Motor neuron (in vitro differentiated cells): Measurements from ENCODE around the gene SGK2. TPM values are rescaled to one million over a fixed set of nuclear protein-coding genes. Genes with fewer than 3 reads are reported as not detected.

Experiments used
- ATAC-seq, 8 experiments: fragments of 200-7000 bp; cut with Tn5 transposase; replicated peaks in 6 of 8; 2 replicates each; pipeline ENCODE4 v1.8.0; 2021; ENCODE audit warnings: mild to moderate bottlenecking in 8 of 8, moderate library complexity in 8 of 8
- H3K27ac ChIP-seq, 2 donors: fragments of 250-450 bp; sonication (Bioruptor Pico); 2 replicates each; pipeline ENCODE4 v1.9.0; 2021; ENCODE audit warnings: antibody characterized with exemption in 2 of 2, mild to moderate bottlenecking in 2 of 2, moderate library complexity in 1 of 2
- H3K4me1 ChIP-seq, 2 donors: fragments of 250-450 bp; sonication (Bioruptor Pico); replicated peaks in 1 of 2; 2 replicates each; pipeline ENCODE4 v1.6.1; 2021; ENCODE audit warnings: antibody characterized with exemption in 2 of 2, mild to moderate bottlenecking in 2 of 2, moderate library complexity in 1 of 2
- H3K4me3 ChIP-seq, 5 donors: fragments of 250-450 bp; sonication (Bioruptor Pico); 2 replicates each; pipeline ENCODE4 v1.9.0; 2021; ENCODE audit warnings: antibody characterized with exemption in 5 of 5, mild to moderate bottlenecking in 5 of 5, moderate library complexity in 4 of 5
- WGBS, 10 experiments: fragments of 450-650 bp; shearing (Covaris generic); methylation state at CpG; one replicate each; pipeline ENCODE4 v1.0.0; 2022; 5-methylcytosine and 5-hydroxymethylcytosine counted together
- in situ Hi-C, 9 experiments: fragments of 400-800 bp; cut with MboI; loops; one replicate each; pipeline ENCODE4 v1.15.0; 2021; ENCODE audit warnings: low sequenced_read_pairs in 9 of 9, low pct_unique_long_range_greater_than_20kb in 2 of 9; ENCODE audit not compliant: unreplicated experiment in 9 of 9
- total RNA-seq, 8 experiments: library from RNA; unstranded; fragments of 300-600 nt; gene quantifications; 2 replicates each; pipeline versions ENCODE4 v1.2.3 to v1.2.4, GENCODE V29; 2022

Gene SGK2
- total RNA-seq, 8 experiments from 2014 or later = 0.33 to 2.1 (median 0.98) TPM; not detected in 1

DNA sequence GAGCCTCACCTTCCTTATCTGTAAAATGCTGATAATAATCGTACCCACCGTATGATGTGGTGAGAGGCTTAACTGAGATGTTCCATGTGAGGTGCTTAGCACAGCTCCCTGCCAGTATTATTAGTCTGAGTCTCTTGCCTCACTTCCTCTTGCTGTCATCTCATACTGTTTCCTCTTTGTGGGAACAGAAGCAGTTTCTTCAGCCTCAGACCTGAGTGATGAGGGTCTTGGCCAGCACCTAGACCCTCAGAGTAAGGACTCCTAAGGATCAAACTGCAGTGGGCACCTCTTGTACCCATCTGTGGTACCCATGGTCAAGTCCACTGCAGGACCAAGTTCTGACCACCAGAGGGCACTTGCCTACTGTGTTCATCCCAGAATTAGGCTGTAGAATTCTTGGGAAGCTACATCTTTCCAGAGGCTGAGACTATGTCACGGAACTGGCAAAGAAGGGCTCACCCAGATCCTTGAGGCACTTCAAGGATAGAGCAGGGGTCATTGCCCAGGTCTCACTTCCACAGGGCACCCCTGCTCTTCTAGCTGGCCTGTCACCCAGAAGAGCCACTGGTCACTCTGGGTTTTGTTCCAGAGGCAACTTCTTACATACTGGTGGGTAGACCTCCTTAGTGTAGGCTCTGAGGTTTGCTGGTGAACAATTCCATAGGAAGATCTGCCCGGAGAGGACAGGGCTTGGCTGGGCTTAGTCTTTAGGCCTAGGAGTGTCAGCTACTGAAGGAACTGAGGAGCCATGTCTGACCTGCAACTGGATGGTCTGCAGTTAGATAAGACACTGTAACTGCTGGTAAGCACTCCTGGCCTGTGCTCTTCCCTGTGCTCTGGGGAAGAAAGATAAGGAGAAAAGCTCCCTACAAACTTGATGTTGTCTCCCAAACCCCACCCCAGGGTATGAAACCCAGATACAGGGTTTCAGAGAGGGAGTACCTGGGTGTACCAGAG, 20.6 kb upstream of the SGK2 start:
- in situ Hi-C loops = loop anchor here in 4 of 9 experiments (25.0 kb wide), 1 partner anchor 549 kb away; no protein-coding TSS in a partner anchor
- 0 to 45% (median 0%) methylated on average over 2 to 4 of the region's 4 CpGs; no CpG with 5 or more reads in 5 of the 10 experiments for WGBS, 10 experiments
- H3K4me3 ChIP-seq = no peak overlapping the region
- no peaks in the 10 kb centered on the region for H3K4me1 ChIP-seq
- no peak overlapping the region for H3K27ac ChIP-seq
- ATAC-seq = peak; percentile 46 to 92 (median 72)

- in situ Hi-C loops = loop anchor here in 4 of 9 experiments (25.0 kb wide), 1 partner anchor 548 kb away; no protein-coding TSS in a partner anchor
- no peak for ATAC-seq
- no peak overlapping the region for H3K4me3 ChIP-seq
- no peak overlapping the region for H3K27ac ChIP-seq
- WGBS, 10 experiments = 0 to 100% (median 70%) methylated on average over 1 to 4 of the region's 6 CpGs; no CpG with 5 or more reads in 3 of the 10 experiments
- no peaks in the 10 kb centered on the region for H3K4me1 ChIP-seq
These were observed 19.7 kb upstream of the SGK2 start for GRCh38 chr20:43538878-43539700.

DNA sequence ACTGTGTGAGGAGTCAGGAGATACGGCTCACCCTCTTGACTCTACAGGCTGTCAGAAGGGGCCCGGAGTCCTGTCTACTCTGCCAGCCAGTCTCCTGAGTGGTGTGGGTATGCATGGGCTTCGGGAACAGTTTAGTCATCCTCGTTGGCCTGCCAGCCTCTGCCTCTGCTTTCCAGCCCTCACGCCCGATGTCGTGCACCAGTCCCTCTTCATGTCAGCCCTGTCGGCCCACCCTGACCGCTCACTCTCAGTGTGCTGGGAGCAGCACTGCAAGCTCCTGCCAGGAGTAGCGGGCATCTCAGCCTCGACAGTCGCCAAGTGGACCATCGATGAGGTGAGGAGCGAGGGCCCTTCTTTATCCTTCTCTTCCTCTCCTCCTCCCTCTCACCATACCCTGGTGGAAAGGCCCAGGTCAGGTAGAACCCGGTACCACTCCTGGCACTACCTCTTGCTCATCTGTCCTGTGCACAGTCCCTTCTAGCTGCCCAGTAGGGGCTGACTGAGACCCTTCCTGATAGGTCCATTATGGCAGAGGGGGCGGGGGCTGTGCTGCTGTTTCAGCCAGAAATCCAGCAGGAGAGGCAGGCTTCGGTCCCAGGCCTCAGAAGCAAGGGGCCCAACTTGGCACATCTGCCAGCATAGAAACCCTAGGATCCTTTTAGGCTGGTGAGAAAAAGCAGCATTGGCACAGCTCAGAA, 18.7 kb upstream of the SGK2 start:
- no peak for ATAC-seq
- H3K4me1 ChIP-seq = no peaks in the 10 kb centered on the region
- WGBS, 10 experiments = 17 to 93% (median 50%) methylated on average over 1 to 5 of the region's 17 CpGs; no CpG with 5 or more reads in 4 of the 10 experiments
- in situ Hi-C loops = loop anchor here in 4 of 9 experiments (10.0 to 25.0 kb wide), 2 partner anchors 155 to 547 kb away; no protein-coding TSS in a partner anchor
- H3K4me3 ChIP-seq = no peak overlapping the region
- H3K27ac ChIP-seq = no peak overlapping the region

DNA sequence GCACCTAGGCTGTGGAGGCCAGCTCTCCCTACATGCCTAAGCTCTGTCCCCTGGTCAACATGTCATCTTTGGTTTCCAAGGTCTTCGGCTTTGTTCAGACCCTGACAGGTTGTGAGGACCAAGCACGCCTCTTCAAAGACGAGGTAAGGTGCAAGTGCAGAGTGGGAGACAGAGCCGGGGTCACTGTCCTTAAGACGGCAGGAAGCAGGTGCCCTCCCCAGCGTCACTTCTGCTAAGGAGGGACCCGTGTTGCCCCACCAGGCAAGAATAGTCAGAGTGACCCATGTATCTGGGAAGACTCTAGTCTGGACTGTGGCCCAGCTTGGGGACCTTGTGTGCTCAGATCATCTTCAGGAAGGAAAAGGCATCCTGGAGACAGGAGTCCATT, 18.2 kb upstream of the SGK2 start:
- no peak overlapping the region for H3K4me3 ChIP-seq
- no peak for ATAC-seq
- WGBS, 10 experiments = 60 to 92% (median 79%) methylated on average over 1 to 5 of the region's 7 CpGs; no CpG with 5 or more reads in 6 of the 10 experiments
- H3K27ac ChIP-seq = no peak overlapping the region
- in situ Hi-C loops = loop anchor here in 4 of 9 experiments (10.0 to 25.0 kb wide), 2 partner anchors 154 to 547 kb away; no protein-coding TSS in a partner anchor
- no peaks in the 10 kb centered on the region for H3K4me1 ChIP-seq

GRCh38 chr20:43541214-43541613, 17.6 kb upstream of the SGK2 start:
- 0 to 80% (median 35%) methylated on average over 2 of the region's 2 CpGs; no CpG with 5 or more reads in 6 of the 10 experiments for WGBS, 10 experiments
- in situ Hi-C loops = loop anchor here in 4 of 9 experiments (10.0 to 25.0 kb wide), 2 partner anchors 154 to 546 kb away; no protein-coding TSS in a partner anchor
- H3K27ac ChIP-seq = no peak overlapping the region
- H3K4me3 ChIP-seq = no peak overlapping the region
- no peaks in the 10 kb centered on the region for H3K4me1 ChIP-seq
- no peak for ATAC-seq

DNA sequence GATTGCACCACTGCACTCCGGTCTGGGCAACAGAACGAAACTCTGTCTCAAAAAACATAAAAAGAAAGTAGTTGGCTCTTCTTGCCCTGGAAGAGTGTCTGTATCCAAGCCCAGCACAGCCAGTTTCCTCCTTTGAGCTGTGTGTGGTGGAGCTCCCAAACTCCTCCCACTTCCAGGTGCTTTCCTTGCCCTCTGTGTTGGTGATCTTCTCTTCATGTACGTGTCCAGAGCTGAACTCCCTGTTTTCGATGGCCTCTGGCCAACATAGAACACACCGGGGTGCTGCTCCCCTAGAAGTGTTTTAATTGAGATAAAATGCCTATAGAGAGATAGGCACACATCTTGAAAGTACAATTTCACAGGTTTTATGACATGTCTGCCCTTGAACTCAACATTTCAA, 16.7 kb upstream of the SGK2 start:
- 76 to 90% (median 88%) methylated on average over 2 to 5 of the region's 5 CpGs; no CpG with 5 or more reads in 4 of the 10 experiments for WGBS, 10 experiments
- in situ Hi-C loops = loop anchor here in 4 of 9 experiments (10.0 to 25.0 kb wide), 2 partner anchors 153 to 545 kb away; no protein-coding TSS in a partner anchor
- no peak overlapping the region for H3K4me3 ChIP-seq
- no peak for ATAC-seq
- H3K4me1 ChIP-seq = no peaks in the 10 kb centered on the region
- H3K27ac ChIP-seq = no peak overlapping the region

GRCh38 chr20:43542674-43543073, 16.2 kb upstream of the SGK2 start:
- in situ Hi-C loops = loop anchor here in 4 of 9 experiments (10.0 to 25.0 kb wide), 2 partner anchors 152 to 545 kb away; no protein-coding TSS in a partner anchor
- ATAC-seq = no peak
- WGBS, 10 experiments = 30 to 100% (median 64%) methylated on average over 2 to 4 of the region's 4 CpGs

DNA sequence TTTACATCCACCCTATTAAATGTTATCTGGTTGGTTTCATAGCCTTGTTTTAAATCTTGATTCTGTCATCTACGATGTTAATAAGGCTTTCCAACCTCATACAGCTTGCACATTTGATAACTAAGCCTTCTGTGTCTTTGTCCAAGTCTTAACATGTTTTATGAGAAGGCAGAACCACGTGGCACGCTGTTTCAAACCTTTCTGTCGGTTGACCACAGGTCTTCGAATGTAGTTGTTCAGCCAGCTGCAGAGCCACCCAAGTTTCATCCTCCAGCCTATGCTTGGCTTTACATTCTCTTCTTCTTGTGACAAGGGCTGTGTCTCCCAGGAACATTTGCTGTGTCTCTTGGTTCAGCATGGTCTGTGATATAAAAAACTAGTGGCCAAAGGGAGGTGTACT, 15.7 kb upstream of the SGK2 start:
- H3K4me3 ChIP-seq = no peak overlapping the region

More at GRCh38 chr20:43542674-43543073, 16.2 kb upstream of the SGK2 start:
- Histone ChIP-seq H3K27ac (no peak overlapping the region), H3K4me3 (no peak overlapping the region), H3K4me1 (no peaks in the 10 kb centered on the region)

GRCh38 chr20:43544501-43544900, 14.3 kb upstream of the SGK2 start:
- no peak overlapping the region for H3K4me3 ChIP-seq
- in situ Hi-C loops = loop anchor here in 4 of 9 experiments (10.0 to 25.0 kb wide), 2 partner anchors 150 to 543 kb away; no protein-coding TSS in a partner anchor
- ATAC-seq = no peak
- WGBS, 10 experiments = 54 to 100% (median 90%) methylated on average over 1 to 8 of the region's 9 CpGs; no CpG with 5 or more reads in 2 of the 10 experiments
- no peaks in the 10 kb centered on the region for H3K4me1 ChIP-seq
- H3K27ac ChIP-seq = no peak overlapping the region

More for the DNA sequence above, 15.7 kb upstream of the SGK2 start:
- WGBS, 10 experiments = 40 to 100% (median 57%) methylated on average over 1 to 5 of the region's 5 CpGs; no CpG with 5 or more reads in 1 of the 10 experiments
- ATAC-seq = no peak
- in situ Hi-C loops = loop anchor here in 4 of 9 experiments (10.0 to 25.0 kb wide), 2 partner anchors 152 to 544 kb away; no protein-coding TSS in a partner anchor
- no peak overlapping the region for H3K27ac ChIP-seq
- no peaks in the 10 kb centered on the region for H3K4me1 ChIP-seq

- 30 to 100% (median 59%) methylated on average over 1 to 4 of the region's 4 CpGs; no CpG with 5 or more reads in 3 of the 10 experiments for WGBS, 10 experiments
- in situ Hi-C loops = loop anchor here in 4 of 9 experiments (10.0 to 25.0 kb wide), 2 partner anchors 149 to 541 kb away; no protein-coding TSS in a partner anchor
- Histone ChIP-seq H3K27ac (no peak overlapping the region), H3K4me3 (no peak overlapping the region), H3K4me1 (peaks cover 7 to 11% of the 10 kb centered on the region in 2 donors)
- ATAC-seq = no peak
These were observed 12.8 kb upstream of the SGK2 start for GRCh38 chr20:43545837-43546578.

- Histone ChIP-seq H3K4me3 (no peak overlapping the region), H3K27ac (no peak overlapping the region), H3K4me1 (peaks cover 7 to 11% of the 10 kb centered on the region in 2 donors)
- in situ Hi-C loops = loop anchor here in 4 of 9 experiments (10.0 to 25.0 kb wide), 2 partner anchors 146 to 539 kb away; no protein-coding TSS in a partner anchor
- 0 to 100% (median 56%) methylated on average over 1 to 4 of the region's 5 CpGs; no CpG with 5 or more reads in 5 of the 10 experiments for WGBS, 10 experiments
- ATAC-seq = no peak
These were observed 10.4 kb upstream of the SGK2 start for GRCh38 chr20:43548273-43548880.
